ENCODE results near the gene ZNF133. TPM values are rescaled to one million over a fixed set of nuclear protein-coding genes. Genes with fewer than 3 reads are reported as not detected.
A peak's percentile ranks its signal among the peaks of the same experiment; 100 is the strongest.

Gene ZNF133
- total and polyA plus RNA-seq, 2 of the 13 experiments (the other 11 are each of a cell fraction or from before 2014, with no cell fraction given), result 23.5 to 26.7 TPM

DNA sequence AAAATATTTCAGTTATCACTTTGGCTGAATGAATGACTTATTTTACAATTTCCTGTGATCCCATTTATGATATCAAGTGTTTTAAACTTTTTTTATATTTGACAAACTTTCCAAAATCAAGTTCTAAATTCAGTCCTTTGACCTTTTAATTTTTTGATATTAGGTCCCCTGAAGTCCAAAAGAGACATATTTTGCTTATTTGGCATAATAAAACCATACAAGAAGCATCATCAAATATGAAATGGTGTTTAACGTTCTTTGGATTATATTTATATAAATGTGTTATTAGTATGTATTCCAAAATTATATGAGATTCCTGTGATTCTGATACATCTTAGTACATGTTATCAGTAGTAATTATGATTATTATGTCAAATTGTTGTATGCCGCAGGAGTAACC is 38.7 kb downstream of the ZNF133 start:
- CTCF ChIA-PET (ENCODE audit: low intra/inter-chr PET ratio, low total read pairs), result no interaction called here
- 97% methylated on average over 2 of the region's 2 CpGs for WGBS (ENCODE audit: low lambda C conversion rate)

GRCh38 chr20:18331694-18332093 is 43.4 kb downstream of the ZNF133 start:
- H3K79me2 ChIP-seq (ENCODE audit: insufficient read depth, low read length), result no peaks in the 10 kb centered on the region
- no peak overlapping the region for H3K9ac ChIP-seq (ENCODE audit: insufficient read depth, low read depth, low read length)
- no peak for FAIRE-seq
- in situ Hi-C loops (cut with HindIII; ENCODE audit: extremely low pct_ligation_motif_present, low pct_unique_long_range_greater_than_20kb) (no loop called here), intact Hi-C loops (cut with micrococcal nuclease; ENCODE audit: unreplicated experiment) (no loop called here)
- no peaks in the 10 kb centered on the region for H3K36me3 ChIP-seq (replicated peaks in 1 of 2; ENCODE audit: control insufficient read depth in 1 of 2, insufficient read depth in 2 of 2, low read length in 2 of 2)
- no peak overlapping the region for H3K27ac ChIP-seq (ENCODE audit: extremely low read length, insufficient read depth, low read length)
- ATAC-seq, result no peak
- no peaks in the 10 kb centered on the region for H4K20me1 ChIP-seq (ENCODE audit: insufficient read depth, low read length)
- H3K4me3 ChIP-seq (replicated peaks in 1 of 3; ENCODE audit: insufficient read depth in 1 of 3, low read depth in 2 of 3, low read length in 3 of 3), result no peak overlapping the region
- TF ChIP-seq FOXM1 (CRISPR knock-in tag; IDR thresholded peaks at IDR 0.05) (no peak), ZNF558 (CRISPR knock-in tag; IDR thresholded peaks at IDR 0.05; ENCODE audit: borderline replicate concordance) (peak; percentile 66; the same call in 1 of the 2 replicates), NFRKB (IDR thresholded peaks at IDR 0.05) (no peak)
- TF ChIP-seq, protein P1, sequence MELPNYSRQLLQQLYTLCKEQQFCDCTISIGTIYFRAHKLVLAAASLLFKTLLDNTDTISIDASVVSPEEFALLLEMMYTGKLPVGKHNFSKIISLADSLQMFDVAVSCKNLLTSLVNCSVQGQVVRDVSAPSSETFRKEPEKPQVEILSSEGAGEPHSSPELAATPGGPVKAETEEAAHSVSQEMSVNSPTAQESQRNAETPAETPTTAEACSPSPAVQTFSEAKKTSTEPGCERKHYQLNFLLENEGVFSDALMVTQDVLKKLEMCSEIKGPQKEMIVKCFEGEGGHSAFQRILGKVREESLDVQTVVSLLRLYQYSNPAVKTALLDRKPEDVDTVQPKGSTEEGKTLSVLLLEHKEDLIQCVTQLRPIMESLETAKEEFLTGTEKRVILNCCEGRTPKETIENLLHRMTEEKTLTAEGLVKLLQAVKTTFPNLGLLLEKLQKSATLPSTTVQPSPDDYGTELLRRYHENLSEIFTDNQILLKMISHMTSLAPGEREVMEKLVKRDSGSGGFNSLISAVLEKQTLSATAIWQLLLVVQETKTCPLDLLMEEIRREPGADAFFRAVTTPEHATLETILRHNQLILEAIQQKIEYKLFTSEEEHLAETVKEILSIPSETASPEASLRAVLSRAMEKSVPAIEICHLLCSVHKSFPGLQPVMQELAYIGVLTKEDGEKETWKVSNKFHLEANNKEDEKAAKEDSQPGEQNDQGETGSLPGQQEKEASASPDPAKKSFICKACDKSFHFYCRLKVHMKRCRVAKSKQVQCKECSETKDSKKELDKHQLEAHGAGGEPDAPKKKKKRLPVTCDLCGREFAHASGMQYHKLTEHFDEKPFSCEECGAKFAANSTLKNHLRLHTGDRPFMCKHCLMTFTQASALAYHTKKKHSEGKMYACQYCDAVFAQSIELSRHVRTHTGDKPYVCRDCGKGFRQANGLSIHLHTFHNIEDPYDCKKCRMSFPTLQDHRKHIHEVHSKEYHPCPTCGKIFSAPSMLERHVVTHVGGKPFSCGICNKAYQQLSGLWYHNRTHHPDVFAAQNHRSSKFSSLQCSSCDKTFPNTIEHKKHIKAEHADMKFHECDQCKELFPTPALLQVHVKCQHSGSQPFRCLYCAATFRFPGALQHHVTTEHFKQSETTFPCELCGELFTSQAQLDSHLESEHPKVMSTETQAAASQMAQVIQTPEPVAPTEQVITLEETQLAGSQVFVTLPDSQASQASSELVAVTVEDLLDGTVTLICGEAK (IDR thresholded peaks at IDR 0.05), result peak; percentile 42; the same call in 1 of the 2 replicates
- TF ChIP-seq, protein P1 (CRISPR knock-in tag; IDR thresholded peaks at IDR 0.05), result no peak
- H3K4me2 ChIP-seq (ENCODE audit: low read depth, low read length), result no peak overlapping the region
- CTCF ChIA-PET (ENCODE audit: low intra/inter-chr PET ratio, low total read pairs), result no interaction called here
- H3K9me3 ChIP-seq (ENCODE audit: low read length), result peaks cover 42% of the 10 kb centered on the region
- no TSS peak for BruUV-seq (replicated peaks)
- peaks cover 7% of the 10 kb centered on the region for H3K4me1 ChIP-seq (ENCODE audit: insufficient read depth, low read length)
- POLR2A ChIA-PET, result interaction anchor here (0.6 kb wide), 1 partner anchor 43 kb away, joined by 3 read pairs; the partner anchor contains the start of gene ZNF133
- no peaks in the 10 kb centered on the region for H3K27me3 ChIP-seq (ENCODE audit: control insufficient read depth in 1 of 2, insufficient read depth in 2 of 2, low read length in 2 of 2)
- H2AFZ ChIP-seq (ENCODE audit: low read length), result no peak overlapping the region
- 9% methylated on average over 2 of the region's 2 CpGs for WGBS (ENCODE audit: low lambda C conversion rate)
- DNase-seq (ENCODE audit: low spot score), result no peak

More for the DNA sequence above, 38.7 kb downstream of the ZNF133 start:
- no peak for ATAC-seq
- peaks cover 31% of the 10 kb centered on the region for H3K9me3 ChIP-seq (ENCODE audit: low read length)
- H3K27me3 ChIP-seq (ENCODE audit: control insufficient read depth in 1 of 2, insufficient read depth in 2 of 2, low read length in 2 of 2), result no peaks in the 10 kb centered on the region
- POLR2A ChIA-PET, result no interaction called here
- no peak for DNase-seq (ENCODE audit: low spot score)
- H4K20me1 ChIP-seq (ENCODE audit: insufficient read depth, low read length), result no peaks in the 10 kb centered on the region
- BruUV-seq (replicated peaks), result no TSS peak
- H3K79me2 ChIP-seq (ENCODE audit: insufficient read depth, low read length), result no peaks in the 10 kb centered on the region
- intact Hi-C loops (cut with micrococcal nuclease; ENCODE audit: unreplicated experiment) (loop anchor here (10.0 kb wide), 1 partner anchor 138 kb away; the partner anchor contains the start of genes DZANK1 and POLR3F), in situ Hi-C loops (cut with HindIII; ENCODE audit: extremely low pct_ligation_motif_present, low pct_unique_long_range_greater_than_20kb) (no loop called here)
- TF ChIP-seq MAFK (conservative IDR thresholded peaks at IDR 0.05 in 1 of 2, IDR thresholded peaks at IDR 0.05 in 1 of 2; ENCODE audit: low read length in 2 of 2), result peak; percentile 75 to 80
- TF ChIP-seq ZNF446 (CRISPR knock-in tag; IDR thresholded peaks at IDR 0.05), result no peak
- TF ChIP-seq MAFF (IDR thresholded peaks at IDR 0.05; ENCODE audit: low read depth, low read length), result peak; percentile 70; the same call in 1 of the 2 replicates
- no peak overlapping the region for H3K27ac ChIP-seq (ENCODE audit: extremely low read length, insufficient read depth, low read length)
- no peak overlapping the region for H3K9ac ChIP-seq (ENCODE audit: insufficient read depth, low read depth, low read length)
- FAIRE-seq, result no peak
- H3K4me1 ChIP-seq (ENCODE audit: insufficient read depth, low read length), result peaks cover 49% of the 10 kb centered on the region
- no peaks in the 10 kb centered on the region for H3K36me3 ChIP-seq (replicated peaks in 1 of 2; ENCODE audit: control insufficient read depth in 1 of 2, insufficient read depth in 2 of 2, low read length in 2 of 2)
- H3K4me3 ChIP-seq (replicated peaks in 1 of 3; ENCODE audit: insufficient read depth in 1 of 3, low read depth in 2 of 3, low read length in 3 of 3), result no peak overlapping the region
- no peak overlapping the region for H3K4me2 ChIP-seq (ENCODE audit: low read depth, low read length)
- no peak overlapping the region for H2AFZ ChIP-seq (ENCODE audit: low read length)
